MCF 10A (cell line): ENCODE results near the gene FCRL2. TPM values are rescaled to one million over a fixed set of nuclear protein-coding genes. Genes with fewer than 3 reads are reported as not detected.

Experiments
- BruUV-seq: library from RNA; stranded (reverse); fragments of 400-500 nt; replicated peaks from 2 replicates; lab custom pipeline; 2021; lab: Mats Ljungman, UMichigan
- CTCF ChIA-PET: fragments of 300-600 bp; sonication (Branson Sonifier 250); formaldehyde crosslinking; extraction: SDS; loops from one replicate; lab custom pipeline; 2021; ENCODE audit warnings: antibody characterized with exemption, inconsistent platforms; lab: Yijun Ruan, JAX
- POLR2A ChIA-PET: fragments of 300-600, 350-650 bp; sonication (Branson Sonifier 250); formaldehyde crosslinking; extraction: SDS; loops from one replicate; lab custom pipeline; 2020; ENCODE audit warnings: antibody characterized with exemption, inconsistent platforms; lab: Yijun Ruan, JAX
- DNase-seq: peaks from one replicate; pipeline ENCODE4 v3.0.0-alpha.2; 2018; ENCODE audit not compliant: unreplicated experiment
- H3K27ac Mint-ChIP-seq: one replicate; pipeline ENCODE4 v1.8.0; 2022; ENCODE audit warnings: mild to moderate bottlenecking, low read depth, mixed read lengths; ENCODE audit not compliant: unreplicated experiment
- H3K27me3 Mint-ChIP-seq: one replicate; pipeline ENCODE4 v1.8.0; 2022; ENCODE audit warnings: mixed read lengths; ENCODE audit not compliant: insufficient read depth, unreplicated experiment
- H3K36me3 Mint-ChIP-seq: one replicate; pipeline ENCODE4 v1.8.0; 2022; ENCODE audit warnings: mild to moderate bottlenecking, moderate library complexity, mixed read lengths; ENCODE audit not compliant: insufficient read depth, unreplicated experiment
- H3K4me1 Mint-ChIP-seq: one replicate; pipeline ENCODE4 v1.8.0; 2022; ENCODE audit warnings: mixed read lengths; ENCODE audit not compliant: insufficient read depth, unreplicated experiment
- H3K4me3 Mint-ChIP-seq: one replicate; pipeline ENCODE4 v1.8.0; 2022; ENCODE audit warnings: mild to moderate bottlenecking, moderate library complexity, mixed read lengths; ENCODE audit not compliant: unreplicated experiment
- H3K9me3 Mint-ChIP-seq: one replicate; pipeline ENCODE4 v1.8.0; 2022; ENCODE audit warnings: mixed read lengths; ENCODE audit not compliant: unreplicated experiment
- CTCF ChIP-seq: fragments of 200-600 bp; IDR thresholded peaks from one replicate; pipeline ENCODE4 v1.8.0; 2022; ENCODE audit warnings: antibody characterized with exemption, mild to moderate bottlenecking; ENCODE audit not compliant: unreplicated experiment
- intact Hi-C: fragments of 100-400 bp; cut with micrococcal nuclease; formaldehyde crosslinking; loops from 2 replicates; pipeline ENCODE4 v1.14.1; 2022
- total RNA-seq: library from RNA; stranded (reverse); gene quantifications from 2 replicates; pipeline ENCODE4 v1.2.3, GENCODE V29; 2022

The FCRL2 gene
- total RNA-seq, 1 experiment from 2014 or later: not detected

- no peak for DNase-seq
- Mint-ChIP-seq H3K27ac (no peak overlapping the region), H3K36me3 (no peaks in the 10 kb centered on the region), H3K27me3 (peaks cover 68% of the 10 kb centered on the region), H3K4me1 (no peaks in the 10 kb centered on the region), H3K4me3 (no peak overlapping the region), H3K9me3 (no peaks in the 10 kb centered on the region)
- no TSS peak for BruUV-seq
- ChIA-PET POLR2A (no interaction called here), CTCF (interaction anchor here (1.5 to 2.0 kb wide), 2 partner anchors 120 to 421 kb away, joined by 3 to 10 read pairs; no protein-coding TSS in a partner anchor)
- no peak for TF ChIP-seq CTCF
- intact Hi-C loops: no loop called here
Observed at GRCh38 chr1:157700305-157700704, 76.6 kb downstream of the FCRL2 start.

- CTCF ChIA-PET: interaction anchor here (0.6 to 2.0 kb wide), 4 partner anchors 33 to 118 kb away, joined by 3 to 10 read pairs (median 5); no protein-coding TSS in a partner anchor
- POLR2A ChIA-PET: no interaction called here
- intact Hi-C loops: no loop called here
- H3K4me1 Mint-ChIP-seq: no peaks in the 10 kb centered on the region
- H3K9me3 Mint-ChIP-seq: no peaks in the 10 kb centered on the region
- no peak overlapping the region for H3K27ac Mint-ChIP-seq
- no peaks in the 10 kb centered on the region for H3K36me3 Mint-ChIP-seq
- peaks cover 88% of the 10 kb centered on the region for H3K27me3 Mint-ChIP-seq
- no peak for TF ChIP-seq CTCF
- no peak overlapping the region for H3K4me3 Mint-ChIP-seq
- BruUV-seq: no TSS peak
- no peak for DNase-seq
Observed at GRCh38 chr1:157697781-157698569, 79.0 kb downstream of the FCRL2 start.

- intact Hi-C loops: no loop called here
- ChIA-PET POLR2A (no interaction called here), CTCF (interaction anchor here (0.5 to 1.8 kb wide), 4 partner anchors 10 to 117 kb away, joined by 3 to 7 read pairs (median 4); no protein-coding TSS in a partner anchor)
- H3K4me1 Mint-ChIP-seq: no peaks in the 10 kb centered on the region
- H3K27ac Mint-ChIP-seq: no peak overlapping the region
- no peak overlapping the region for H3K4me3 Mint-ChIP-seq
- peaks cover 80% of the 10 kb centered on the region for H3K27me3 Mint-ChIP-seq
- BruUV-seq: no TSS peak
- no peak for DNase-seq
- H3K36me3 Mint-ChIP-seq: no peaks in the 10 kb centered on the region
- TF ChIP-seq CTCF: no peak
- H3K9me3 Mint-ChIP-seq: no peaks in the 10 kb centered on the region
Observed at GRCh38 chr1:157696966-157697628, 79.8 kb downstream of the FCRL2 start.

Other genes with a start within 250 kb of the FCRL2 start
- not detected in 2 replicates for gene FCRL5, start 224.6 kb downstream of the FCRL2 start, total RNA-seq
- not detected in 2 replicates for gene FCRL4, start 179.0 kb downstream of the FCRL2 start, total RNA-seq
- gene FCRL3, start 76.4 kb downstream of the FCRL2 start, total RNA-seq: not detected in 2 replicates
- gene FCRL1, start 43.0 kb upstream of the FCRL2 start, total RNA-seq: not detected in 2 replicates
- not detected in 2 replicates for gene CD5L, start 64.7 kb upstream of the FCRL2 start, total RNA-seq
- gene KIRREL1, start 216.5 kb upstream of the FCRL2 start, total RNA-seq: 73.6 and 101 TPM in 2 replicates